ENCODE results near the gene WRAP73. TPM values are rescaled to one million over a fixed set of nuclear protein-coding genes. Genes with fewer than 3 reads are reported as not detected.
A peak's percentile ranks its signal among the peaks of the same experiment; 100 is the strongest.

The WRAP73 gene
- total RNA-seq, 2 experiments from 2014 or later, result 30.2 to 31.2 TPM

DNA sequence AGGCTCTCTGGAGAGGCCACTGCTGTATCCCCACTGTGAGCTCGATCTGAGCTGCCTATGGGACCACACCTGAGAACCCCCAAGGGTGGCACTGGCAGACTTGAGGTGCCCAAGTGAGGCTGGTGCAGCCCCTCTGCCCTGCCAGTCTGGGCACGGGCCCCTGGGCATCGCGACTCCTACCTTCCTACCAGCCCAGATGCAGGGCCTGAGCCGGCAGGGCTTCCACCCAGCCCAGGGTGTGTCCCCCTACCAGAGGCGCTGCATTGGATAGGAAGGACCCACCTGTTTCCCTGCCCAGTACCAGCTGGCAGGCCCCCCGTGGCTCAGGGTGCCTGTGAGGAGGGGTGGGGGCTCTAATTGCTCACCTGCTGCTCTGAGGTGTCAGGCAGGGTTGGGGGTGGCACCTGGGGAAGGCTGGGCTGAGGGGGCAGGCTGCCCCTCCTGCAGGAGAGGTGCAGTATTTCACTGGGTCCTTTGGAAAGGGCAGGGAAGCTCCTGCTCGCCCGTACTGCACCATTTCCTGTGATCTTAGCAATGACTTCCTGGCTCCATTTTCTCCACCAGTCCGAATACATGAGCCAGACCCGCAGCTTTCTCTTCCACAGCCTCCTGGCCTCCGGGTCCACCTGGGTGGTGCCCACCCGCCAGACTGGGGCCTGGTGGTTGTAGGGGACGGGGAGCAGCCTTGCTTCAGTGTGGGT is 14.2 kb upstream of the WRAP73 start:
- H3K36me3 Mint-ChIP-seq, result no peaks in the 10 kb centered on the region
- no peaks in the 10 kb centered on the region for H3K9me3 Mint-ChIP-seq
- no peak overlapping the region for H3K4me3 Mint-ChIP-seq
- peaks cover 13% of the 10 kb centered on the region for H3K27me3 Mint-ChIP-seq
- H3K27ac Mint-ChIP-seq, result no peak overlapping the region
- peaks cover 4% of the 10 kb centered on the region for H3K4me1 Mint-ChIP-seq
- DNase-seq, result no peak

DNA sequence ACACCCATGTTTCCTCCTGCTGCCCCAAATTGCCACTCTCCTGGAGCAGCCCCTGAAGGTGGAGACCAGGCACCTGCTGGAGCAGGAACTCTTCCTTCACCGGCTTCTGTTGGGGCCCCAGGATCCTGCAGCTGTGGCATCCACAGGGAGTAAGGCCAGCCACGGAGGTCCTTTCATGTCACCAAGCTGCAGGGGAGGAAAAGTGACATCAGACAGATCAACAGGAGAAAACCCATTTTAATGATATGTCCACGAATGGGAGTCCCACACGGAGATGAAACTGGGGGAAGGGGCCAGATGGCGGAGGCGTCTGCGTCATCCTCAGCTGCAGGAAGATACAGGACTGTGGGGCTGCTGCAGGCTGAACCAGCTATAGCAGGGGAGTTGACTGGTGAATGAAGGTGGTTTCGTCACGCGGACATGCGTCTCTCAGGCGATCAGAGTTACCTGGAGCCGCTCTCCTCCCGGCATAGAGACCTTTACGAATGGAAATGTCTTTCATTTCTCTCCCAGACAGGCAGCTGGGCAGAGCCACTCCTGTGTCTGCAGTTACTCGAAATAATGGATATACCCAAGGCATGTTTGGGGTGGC is 12.3 kb upstream of the WRAP73 start:
- H3K4me1 Mint-ChIP-seq, result peaks cover 8% of the 10 kb centered on the region
- DNase-seq, result no peak
- H3K4me3 Mint-ChIP-seq, result no peak overlapping the region
- H3K36me3 Mint-ChIP-seq, result no peaks in the 10 kb centered on the region
- H3K9me3 Mint-ChIP-seq, result no peaks in the 10 kb centered on the region
- H3K27me3 Mint-ChIP-seq, result peaks cover 22% of the 10 kb centered on the region
- H3K27ac Mint-ChIP-seq, result no peak overlapping the region

- Mint-ChIP-seq H3K4me3 (no peak overlapping the region), H3K9me3 (no peaks in the 10 kb centered on the region), H3K27me3 (peaks cover 28% of the 10 kb centered on the region), H3K27ac (no peak overlapping the region), H3K36me3 (no peaks in the 10 kb centered on the region), H3K4me1 (peaks cover 12% of the 10 kb centered on the region)
- DNase-seq, result no peak
Observed at GRCh38 chr1:3661631-3662030, 11.7 kb upstream of the WRAP73 start.

- Mint-ChIP-seq H3K36me3 (no peaks in the 10 kb centered on the region), H3K27ac (no peak overlapping the region), H3K4me1 (peaks cover 17% of the 10 kb centered on the region), H3K4me3 (no peak overlapping the region), H3K27me3 (peaks cover 37% of the 10 kb centered on the region), H3K9me3 (no peaks in the 10 kb centered on the region)
- DNase-seq, result no peak
Observed at GRCh38 chr1:3660704-3661103, 10.8 kb upstream of the WRAP73 start.

DNA sequence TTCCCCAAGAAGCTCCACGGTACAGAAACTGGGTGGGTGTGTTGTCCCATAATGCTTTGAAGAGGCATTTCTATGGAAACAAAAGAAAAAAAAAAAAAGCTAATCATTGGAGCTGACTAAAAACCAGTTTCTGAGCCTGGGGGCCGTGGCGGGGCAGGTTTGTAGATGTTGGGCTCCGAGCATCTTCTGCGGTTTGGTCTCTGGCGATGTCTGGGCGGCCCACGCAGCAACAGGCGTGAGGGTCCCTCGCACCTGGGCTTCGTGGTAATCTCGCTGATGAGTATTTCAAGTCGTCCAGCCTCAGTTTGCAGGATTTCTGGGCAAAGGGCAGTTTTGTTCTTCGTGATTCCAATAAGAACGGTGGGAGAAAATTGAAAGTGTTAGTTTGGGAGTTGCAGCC is 9.2 kb upstream of the WRAP73 start:
- no peak overlapping the region for H3K27ac Mint-ChIP-seq
- DNase-seq, result no peak
- peaks cover 17% of the 10 kb centered on the region for H3K4me1 Mint-ChIP-seq
- H3K4me3 Mint-ChIP-seq, result no peak overlapping the region
- H3K27me3 Mint-ChIP-seq, result peaks cover 53% of the 10 kb centered on the region
- no peaks in the 10 kb centered on the region for H3K9me3 Mint-ChIP-seq
- H3K36me3 Mint-ChIP-seq, result no peaks in the 10 kb centered on the region

DNA sequence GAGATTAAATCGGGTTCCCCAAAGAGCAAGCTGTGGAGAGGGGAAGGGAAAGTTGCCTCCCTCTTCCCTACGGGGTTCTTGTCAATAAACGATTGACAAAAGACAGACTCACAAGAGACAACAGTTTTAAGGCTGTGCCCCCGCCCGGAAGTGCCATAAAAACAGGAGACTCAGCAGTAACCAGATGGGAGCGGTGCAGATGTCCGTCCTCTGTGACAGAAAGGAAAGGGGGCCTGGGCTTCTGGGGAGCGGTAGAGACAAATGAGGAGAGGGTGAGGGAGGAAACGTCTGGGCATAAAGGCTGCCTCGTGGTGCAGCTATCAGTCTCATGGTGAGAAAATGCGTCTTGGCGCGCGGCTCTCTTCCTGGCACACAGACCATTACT is 8.3 kb upstream of the WRAP73 start:
- peaks cover 62% of the 10 kb centered on the region for H3K27me3 Mint-ChIP-seq
- no peak for DNase-seq
- H3K36me3 Mint-ChIP-seq, result no peaks in the 10 kb centered on the region
- no peaks in the 10 kb centered on the region for H3K9me3 Mint-ChIP-seq
- no peak overlapping the region for H3K4me3 Mint-ChIP-seq
- no peak overlapping the region for H3K27ac Mint-ChIP-seq
- peaks cover 17% of the 10 kb centered on the region for H3K4me1 Mint-ChIP-seq

DNA sequence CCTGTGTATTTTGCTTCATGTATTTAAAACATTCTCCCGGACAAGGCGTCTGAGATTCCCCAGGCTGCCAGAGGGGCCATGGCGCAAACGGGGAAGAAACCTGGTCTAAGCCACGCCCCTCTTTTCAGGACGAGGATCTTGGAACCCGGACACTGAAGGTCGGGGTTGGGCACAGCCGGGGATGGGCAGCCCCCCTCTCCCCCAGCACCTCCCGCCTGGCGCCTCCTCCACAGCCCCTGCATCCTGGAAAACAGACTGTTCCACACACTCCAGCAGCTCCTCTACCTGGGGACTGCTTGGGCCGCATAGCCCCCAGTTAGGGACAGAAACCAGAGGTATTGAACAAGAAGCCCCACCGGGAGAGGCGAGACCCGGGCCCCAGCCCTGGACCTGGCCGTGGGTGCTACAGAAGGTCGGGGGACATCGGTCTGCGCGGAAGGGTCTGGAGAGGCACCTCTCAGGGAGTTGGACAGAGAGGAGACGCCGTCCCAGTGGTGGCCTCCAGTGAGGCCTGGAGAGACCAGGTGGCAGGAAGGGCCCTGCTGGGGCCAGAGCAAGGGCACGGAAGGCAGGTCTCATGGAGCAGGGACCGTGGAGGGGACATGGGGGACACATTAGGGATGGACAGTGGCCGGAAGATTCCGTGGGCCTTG is 7.8 kb upstream of the WRAP73 start:
- Mint-ChIP-seq H3K36me3 (no peaks in the 10 kb centered on the region), H3K9me3 (no peaks in the 10 kb centered on the region), H3K27ac (no peak overlapping the region), H3K4me3 (no peak overlapping the region), H3K4me1 (peaks cover 17% of the 10 kb centered on the region), H3K27me3 (peaks cover 64% of the 10 kb centered on the region)
- no peak for DNase-seq

DNA sequence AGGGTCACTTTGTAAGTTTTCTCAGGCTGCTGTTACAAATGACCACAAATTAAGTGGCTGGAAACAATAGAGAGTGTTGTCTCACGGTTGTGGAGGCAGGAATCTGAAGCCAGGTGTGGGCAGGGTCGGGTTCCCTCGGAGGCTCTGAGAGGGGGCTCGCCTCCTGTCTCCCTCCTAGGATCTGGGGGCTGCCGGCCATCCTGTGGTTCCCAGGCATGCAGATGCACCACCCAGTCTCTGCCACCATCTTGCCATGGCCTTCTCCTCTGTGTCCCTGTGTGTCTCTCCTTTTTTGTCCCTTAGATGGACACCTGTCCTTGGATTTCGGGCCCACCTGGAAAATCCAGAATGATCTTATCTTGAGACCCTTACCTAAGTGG is 7.2 kb upstream of the WRAP73 start:
- Mint-ChIP-seq H3K36me3 (no peaks in the 10 kb centered on the region), H3K4me1 (peaks cover 17% of the 10 kb centered on the region), H3K27ac (peak overlapping the region; percentile 3), H3K4me3 (no peak overlapping the region), H3K27me3 (peaks cover 62% of the 10 kb centered on the region), H3K9me3 (no peaks in the 10 kb centered on the region)
- no peak for DNase-seq

GRCh38 chr1:3656450-3657095 is 6.7 kb upstream of the WRAP73 start:
- Mint-ChIP-seq H3K4me1 (peaks cover 17% of the 10 kb centered on the region), H3K27me3 (peaks cover 60% of the 10 kb centered on the region), H3K27ac (peak overlapping the region; percentile 3), H3K36me3 (no peaks in the 10 kb centered on the region), H3K9me3 (no peaks in the 10 kb centered on the region), H3K4me3 (peak overlapping the region; percentile 19)
- DNase-seq, result no peak

DNA sequence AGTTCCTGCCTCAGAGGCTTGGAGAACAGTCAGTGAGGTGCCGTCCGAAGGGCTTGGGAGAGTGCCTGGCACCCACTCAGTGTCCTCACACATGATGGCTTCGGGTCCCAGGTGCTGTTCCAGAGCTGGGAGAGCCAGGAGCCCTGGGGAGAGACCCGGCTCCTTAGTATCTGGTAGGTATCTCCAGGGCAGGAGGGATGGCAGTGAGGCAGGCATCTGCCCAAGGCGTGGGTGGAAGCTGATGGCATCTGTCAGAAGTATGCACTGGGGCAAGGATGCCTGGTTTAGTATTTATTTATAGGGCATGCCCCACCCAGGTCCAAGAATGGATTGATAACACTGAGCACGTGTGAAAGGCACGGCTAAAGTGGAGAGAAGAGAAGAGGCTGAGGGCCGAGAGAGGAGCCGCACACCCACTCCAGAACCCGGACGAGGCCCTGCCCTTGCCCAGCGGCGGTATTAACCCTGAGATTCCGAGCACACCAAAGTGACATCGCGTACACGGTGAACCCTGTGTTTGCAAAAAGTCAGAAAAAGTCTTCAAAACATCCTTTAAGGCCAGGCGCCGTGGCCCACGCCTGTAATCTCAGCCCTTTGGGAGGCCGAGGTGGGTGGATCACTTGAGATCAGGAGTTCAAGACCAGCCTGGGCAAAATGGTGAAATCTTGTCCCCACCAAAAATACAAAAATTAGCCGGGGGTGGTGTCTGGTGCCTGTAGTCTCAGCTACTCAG is 4.8 kb upstream of the WRAP73 start:
- H3K27ac Mint-ChIP-seq, result no peak overlapping the region

GRCh38 chr1:3653286-3653618 is 3.3 kb upstream of the WRAP73 start:
- no peak overlapping the region for H3K27ac Mint-ChIP-seq
- H3K4me3 Mint-ChIP-seq, result no peak overlapping the region
- peaks cover 3% of the 10 kb centered on the region for H3K36me3 Mint-ChIP-seq
- H3K27me3 Mint-ChIP-seq, result peaks cover 64% of the 10 kb centered on the region
- H3K4me1 Mint-ChIP-seq, result peaks cover 26% of the 10 kb centered on the region
- no peak for DNase-seq
- no peaks in the 10 kb centered on the region for H3K9me3 Mint-ChIP-seq

More for the DNA sequence above, 4.8 kb upstream of the WRAP73 start:
- peaks cover 18% of the 10 kb centered on the region for H3K4me1 Mint-ChIP-seq
- peaks cover 71% of the 10 kb centered on the region for H3K27me3 Mint-ChIP-seq
- H3K9me3 Mint-ChIP-seq, result no peaks in the 10 kb centered on the region
- no peaks in the 10 kb centered on the region for H3K36me3 Mint-ChIP-seq
- no peak for DNase-seq
- no peak overlapping the region for H3K4me3 Mint-ChIP-seq

DNA sequence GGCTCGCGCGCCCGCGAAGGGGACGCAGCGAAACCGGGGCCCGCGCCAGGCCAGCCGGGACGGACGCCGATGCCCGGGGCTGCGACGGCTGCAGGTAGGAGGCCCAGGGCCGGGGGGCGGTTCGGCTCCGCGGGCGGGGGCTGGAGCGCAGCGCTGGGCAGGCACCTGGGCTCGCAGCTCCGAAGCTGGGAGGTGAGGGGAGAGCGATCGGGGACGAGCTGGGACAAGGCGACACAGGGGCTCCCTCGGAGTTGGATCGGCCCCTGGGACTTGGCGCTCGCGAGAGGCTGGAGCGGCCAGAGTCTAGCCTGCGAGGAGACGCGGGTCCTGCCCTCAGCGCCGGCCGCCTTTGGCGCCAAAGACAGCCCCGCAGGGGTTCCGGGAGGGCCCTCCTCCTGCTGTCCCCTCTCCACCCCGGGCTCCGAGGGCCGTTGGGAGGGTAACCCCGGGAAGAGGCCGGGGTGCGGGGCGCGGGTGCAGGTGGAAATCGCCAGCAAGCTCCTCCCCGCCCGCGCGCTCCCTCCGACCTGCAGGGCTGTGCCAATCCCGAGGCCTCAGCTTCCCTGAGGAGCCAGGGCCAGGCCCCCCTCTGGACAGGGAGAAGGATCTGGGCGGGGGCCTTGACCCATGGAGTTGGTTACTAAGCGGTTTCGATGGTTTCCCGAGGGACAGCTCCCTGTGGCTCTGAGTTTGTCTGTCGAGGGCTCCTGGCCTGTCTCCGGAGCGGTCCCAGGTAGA is 2.8 kb upstream of the WRAP73 start:
- H3K4me1 Mint-ChIP-seq, result peaks cover 30% of the 10 kb centered on the region
- DNase-seq, result no peak
- H3K36me3 Mint-ChIP-seq, result peaks cover 3% of the 10 kb centered on the region
- peaks cover 59% of the 10 kb centered on the region for H3K27me3 Mint-ChIP-seq
- H3K4me3 Mint-ChIP-seq, result peak overlapping the region; percentile 29
- no peak overlapping the region for H3K27ac Mint-ChIP-seq
- H3K9me3 Mint-ChIP-seq, result no peaks in the 10 kb centered on the region

GRCh38 chr1:3651930-3652547 is 2.1 kb upstream of the WRAP73 start, which contains the start of gene TP73:
Gene TP73 (plus strand): TSS chr1:3652516. CDS start chr1:3682366, 29,850 bp downstream.
- Mint-ChIP-seq H3K9me3 (no peaks in the 10 kb centered on the region), H3K4me1 (peaks cover 30% of the 10 kb centered on the region), H3K4me3 (peak within 1 kb of the TSS; percentile 62), H3K36me3 (peaks cover 3% of the 10 kb centered on the region), H3K27me3 (peaks cover 52% of the 10 kb centered on the region), H3K27ac (no peak within 1 kb of the TSS)
- DNase-seq, result no peak

Data from activated naive CD8-positive, alpha-beta T cell treated with anti-CD3 and anti-CD28 coated beads for 36 hours (primary cell).